K562 (cell line): Measurements from ENCODE around the gene MAP3K14. TPM values are rescaled to one million over a fixed set of nuclear protein-coding genes. Genes with fewer than 3 reads are reported as not detected.

Source experiments
- ARID1B ChIP-seq: fragments of 450-650 bp; IDR thresholded peaks from 2 replicates; pipeline ENCODE4 v1.6.1; 2016; ENCODE audit warnings: antibody characterized with exemption, mild to moderate bottlenecking, inconsistent platforms
- ARNT ChIP-seq, 2 experiments: fragments of 450-650 bp; IDR thresholded peaks; 2 replicates each; pipeline ENCODE4 v1.6.1; 2016; ENCODE audit warnings: mild to moderate bottlenecking in 1 of 2
- EP400 ChIP-seq: fragments of 450-650 bp; IDR thresholded peaks from 2 replicates; pipeline ENCODE4 v1.6.1; 2017; ENCODE audit warnings: antibody characterized with exemption, mild to moderate bottlenecking, moderate library complexity
- ERF ChIP-seq: fragments of 450-650 bp; formaldehyde crosslinking; IDR thresholded peaks from 2 replicates; pipeline ENCODE4 v1.4.0; 2020; ENCODE audit warnings: mild to moderate bottlenecking, mixed read lengths
- GABPA ChIP-seq: fragments of 200-800 bp; sonication (Bioruptor generic); conservative IDR thresholded peaks from 2 replicates; pipeline ENCODE4 v1.6.1; 2016; ENCODE audit warnings: low read depth, missing genetic modification characterization, missing compliant biosample characterization
- GATAD2B ChIP-seq: fragments of 450-650 bp; IDR thresholded peaks from 2 replicates; pipeline ENCODE4 v1.6.1; 2017; ENCODE audit warnings: mild to moderate bottlenecking, borderline replicate concordance
- GTF2B ChIP-seq: IDR thresholded peaks from 2 replicates; pipeline ENCODE4 v1.6.1; 2011; ENCODE audit not compliant: insufficient read length; ENCODE audit errors: extremely low read depth
- HNRNPK ChIP-seq: fragments of 200-400 bp; formaldehyde crosslinking; IDR thresholded peaks from one replicate; pipeline ENCODE4 v1.6.1; 2018; ENCODE audit warnings: mild to moderate bottlenecking, low read depth, low read length; ENCODE audit not compliant: poor library complexity, severe bottlenecking
- POLR2G ChIP-seq: fragments of 200-400 bp; formaldehyde crosslinking; IDR thresholded peaks from 2 replicates; pipeline ENCODE4 v1.6.1; 2017; ENCODE audit warnings: low read depth, mild to moderate bottlenecking, antibody characterized with exemption, low read length, moderate library complexity
- POLR2H ChIP-seq: IDR thresholded peaks from 2 replicates; pipeline ENCODE4 v1.6.1; 2016; ENCODE audit warnings: missing genetic modification characterization, low read depth, mild to moderate bottlenecking, control low read depth, missing compliant biosample characterization, moderate library complexity
- SIRT6 ChIP-seq: IDR thresholded peaks from one replicate; pipeline ENCODE4 v1.6.1; 2012; ENCODE audit warnings: low read depth, mild to moderate bottlenecking, control low read depth, inconsistent platforms, low read length, moderate library complexity
- SMAD3 ChIP-seq: fragments of 450-650 bp; formaldehyde crosslinking; conservative IDR thresholded peaks from 2 replicates; pipeline ENCODE4 v1.4.0; 2020; ENCODE audit warnings: mild to moderate bottlenecking
- TARDBP ChIP-seq: fragments of 450-650 bp; IDR thresholded peaks from 2 replicates; pipeline ENCODE4 v1.6.1; 2016
- YBX1 ChIP-seq: fragments of 450-650 bp; IDR thresholded peaks from 2 replicates; pipeline ENCODE4 v1.7.1; 2016; ENCODE audit warnings: mild to moderate bottlenecking
- ZBTB8A ChIP-seq: fragments of 450-650 bp; IDR thresholded peaks from 2 replicates; pipeline ENCODE4 v1.6.1; 2018; ENCODE audit warnings: mild to moderate bottlenecking, moderate library complexity; ENCODE audit not compliant: partially characterized antibody
- ZC3H4 ChIP-seq: sonication (generic); formaldehyde crosslinking; IDR thresholded peaks from 2 replicates; pipeline ENCODE4 v1.9.0; 2021; ENCODE audit warnings: missing genetic modification reagents, borderline replicate concordance
- ZFP30 ChIP-seq: fragments of 250-450 bp; sonication (Bioruptor Pico); IDR thresholded peaks from 2 replicates; pipeline ENCODE4 v1.8.0; 2022; ENCODE audit warnings: moderate library complexity, mild to moderate bottlenecking, inconsistent platforms, borderline replicate concordance
- ZFP36 ChIP-seq: fragments of 150-350 bp; IDR thresholded peaks from 2 replicates; pipeline ENCODE4 v1.6.1; 2018; ENCODE audit warnings: low read length, low read depth; ENCODE audit not compliant: partially characterized antibody
- ZFX ChIP-seq: sonication (generic); formaldehyde crosslinking; IDR thresholded peaks from 2 replicates; pipeline ENCODE4 v1.8.0; 2022; ENCODE audit warnings: mild to moderate bottlenecking, missing genetic modification reagents, moderate library complexity
- ZNF121 ChIP-seq: sonication (generic); formaldehyde crosslinking; conservative IDR thresholded peaks from 2 replicates; pipeline ENCODE4 v1.8.0; 2022; ENCODE audit warnings: missing genetic modification reagents
- ZNF134 ChIP-seq: fragments of 250-450 bp; sonication (Bioruptor Pico); conservative IDR thresholded peaks from 2 replicates; pipeline ENCODE4 v1.4.0; 2020
- ZNF324 ChIP-seq: fragments of 250-450 bp; sonication (Bioruptor Pico); IDR thresholded peaks from 2 replicates; pipeline ENCODE4 v1.4.0; 2020; ENCODE audit warnings: mild to moderate bottlenecking
- ZNF436 ChIP-seq: fragments of 250-450, 450-650 bp; sonication (Bioruptor Pico); formaldehyde crosslinking; IDR thresholded peaks from 2 replicates; pipeline ENCODE4 v1.7.0; 2020; ENCODE audit warnings: mild to moderate bottlenecking
- ZNF445 ChIP-seq: fragments of 250-450 bp; sonication (Bioruptor Pico); IDR thresholded peaks from 2 replicates; pipeline ENCODE4 v1.4.0; 2020; ENCODE audit warnings: low read depth, mild to moderate bottlenecking, moderate library complexity
- ZSCAN32 ChIP-seq: fragments of 450-650 bp; formaldehyde crosslinking; IDR thresholded peaks from 2 replicates; pipeline ENCODE4 v1.4.0; 2020; ENCODE audit warnings: mild to moderate bottlenecking, moderate library complexity
- polyA plus RNA-seq, 8 experiments: library from polyadenylated mRNA; depleted of rRNA in 4 of 8; stranded (reverse) in 5 of 8; unstranded in 3 of 8; fragments of >200 nt; fragmentation: Nextera tagmentation in 2 of 8; fragmentation: Illumina TruSeq in 1 of 8; extraction: Ambion mirVana in 2 of 8; extraction: Trizol in 1 of 8; gene quantifications; 2 replicates each; pipeline versions ENCODE4 v1.2.1 to v1.2.3, GENCODE V29; 2011 to 2014; ENCODE audit warnings: inconsistent platforms in 1 of 8, missing spikeins in 1 of 8
- total RNA-seq, 7 experiments: library from RNA; depleted of rRNA in 6 of 7; stranded (reverse); fragments of >200 nt in 6 of 7; fragmentation: Illumina TruSeq in 2 of 7; extraction: Trizol in 2 of 7; gene quantifications; 2 replicates each; pipeline versions ENCODE4 v1.2.1 to v1.2.3, GENCODE V29; 2011 to 2021; ENCODE audit warnings: low replicate concordance in 1 of 7
- TF ChIP-seq, protein P1 (sequence below): fragments of 450-650 bp; IDR thresholded peaks from 2 replicates; pipeline ENCODE4 v1.6.1; 2014; ENCODE audit warnings: low read depth, mild to moderate bottlenecking, moderate library complexity, borderline replicate concordance
- TF ChIP-seq, protein P2 (sequence below): sonication (generic); formaldehyde crosslinking; IDR thresholded peaks from 2 replicates; pipeline ENCODE4 v1.9.0; 2022; ENCODE audit warnings: mild to moderate bottlenecking, missing genetic modification reagents

Gene MAP3K14
- total and polyA plus RNA-seq, 9 of the 15 experiments (the other 6 are each of a cell fraction or from before 2014, with no cell fraction given): 0.45 to 8.7 (median 3.2) TPM

DNA sequence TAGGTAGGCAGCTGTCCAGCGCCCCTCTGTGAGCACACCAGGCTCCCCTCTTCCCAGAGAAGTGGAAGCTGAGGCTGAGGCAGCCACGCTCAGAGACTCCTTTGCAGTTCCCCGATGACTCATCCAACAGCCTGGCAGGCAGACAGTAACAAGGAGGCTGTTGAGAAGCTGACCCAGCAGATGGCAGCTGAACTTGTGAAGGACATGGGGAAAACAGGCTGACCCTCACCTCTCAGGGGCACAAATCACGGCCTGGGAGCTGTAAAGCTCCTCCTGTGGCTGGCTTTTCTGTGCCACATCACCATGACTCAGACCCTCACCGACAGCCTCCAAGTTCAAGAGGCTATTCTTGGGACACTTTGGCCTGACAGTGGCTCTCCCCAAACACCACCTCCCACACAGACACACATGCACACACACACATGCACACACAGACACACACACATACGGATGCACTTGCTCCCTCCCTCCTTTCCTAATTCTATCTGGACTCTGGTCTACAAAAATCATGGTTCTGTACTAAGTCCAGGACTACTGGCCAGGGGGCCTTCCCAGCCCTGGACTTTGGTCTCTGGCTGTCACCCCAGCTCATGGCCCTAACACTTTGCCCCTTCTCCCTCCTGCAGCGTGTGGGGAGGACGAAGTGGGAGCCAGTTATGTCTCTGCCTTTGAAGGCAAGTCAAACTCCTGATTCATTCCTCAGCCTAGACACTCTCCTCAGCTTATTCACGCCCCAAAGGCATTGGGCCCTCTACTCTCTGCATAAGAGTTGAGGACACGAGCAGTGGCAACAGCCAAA lies 23.2 kb downstream of the MAP3K14 start (continued):
- TF ChIP-seq YBX1: no peak
- no peak for TF ChIP-seq POLR2H (tag)
- no peak for TF ChIP-seq ZNF121 (CRISPR knock-in tag)
- no peak for TF ChIP-seq ZC3H4
- no peak for TF ChIP-seq ARNT (IDR thresholded peaks at IDR 0.05)
- TF ChIP-seq SMAD3 (CRISPR knock-in tag): no peak
- TF ChIP-seq ERF (CRISPR knock-in tag): no peak
- no peak for TF ChIP-seq ZNF324 (CRISPR knock-in tag)
- no peak for TF ChIP-seq ZFP36
- no peak for TF ChIP-seq GABPA (tag)
- no peak for TF ChIP-seq HNRNPK
- TF ChIP-seq ZFP30 (CRISPR knock-in tag): no peak
- no peak for TF ChIP-seq ZSCAN32 (CRISPR knock-in tag)
- TF ChIP-seq, protein P1, sequence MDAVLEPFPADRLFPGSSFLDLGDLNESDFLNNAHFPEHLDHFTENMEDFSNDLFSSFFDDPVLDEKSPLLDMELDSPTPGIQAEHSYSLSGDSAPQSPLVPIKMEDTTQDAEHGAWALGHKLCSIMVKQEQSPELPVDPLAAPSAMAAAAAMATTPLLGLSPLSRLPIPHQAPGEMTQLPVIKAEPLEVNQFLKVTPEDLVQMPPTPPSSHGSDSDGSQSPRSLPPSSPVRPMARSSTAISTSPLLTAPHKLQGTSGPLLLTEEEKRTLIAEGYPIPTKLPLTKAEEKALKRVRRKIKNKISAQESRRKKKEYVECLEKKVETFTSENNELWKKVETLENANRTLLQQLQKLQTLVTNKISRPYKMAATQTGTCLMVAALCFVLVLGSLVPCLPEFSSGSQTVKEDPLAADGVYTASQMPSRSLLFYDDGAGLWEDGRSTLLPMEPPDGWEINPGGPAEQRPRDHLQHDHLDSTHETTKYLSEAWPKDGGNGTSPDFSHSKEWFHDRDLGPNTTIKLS: peak; percentile 73; the same call in 1 of the 2 replicates
- peak; percentile 75 for TF ChIP-seq ARID1B
- no peak for TF ChIP-seq EP400
- no peak for TF ChIP-seq SIRT6
- TF ChIP-seq, protein P2, sequence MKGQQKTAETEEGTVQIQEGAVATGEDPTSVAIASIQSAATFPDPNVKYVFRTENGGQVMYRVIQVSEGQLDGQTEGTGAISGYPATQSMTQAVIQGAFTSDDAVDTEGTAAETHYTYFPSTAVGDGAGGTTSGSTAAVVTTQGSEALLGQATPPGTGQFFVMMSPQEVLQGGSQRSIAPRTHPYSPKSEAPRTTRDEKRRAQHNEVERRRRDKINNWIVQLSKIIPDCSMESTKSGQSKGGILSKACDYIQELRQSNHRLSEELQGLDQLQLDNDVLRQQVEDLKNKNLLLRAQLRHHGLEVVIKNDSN (CRISPR knock-in tag): no peak
- TF ChIP-seq ZNF436: no peak
- TF ChIP-seq TARDBP: no peak
- no peak for TF ChIP-seq ZBTB8A
- no peak for TF ChIP-seq ZFX (CRISPR knock-in tag)
- no peak for TF ChIP-seq ZNF134 (CRISPR knock-in tag)
- TF ChIP-seq POLR2G: no peak
- TF ChIP-seq ZNF445: no peak
- no peak for TF ChIP-seq GATAD2B
- TF ChIP-seq GTF2B: no peak
